Uterus (tissue), 4 donors: Measurements from ENCODE around the gene DIO3. TPM values are rescaled to one million over a fixed set of nuclear protein-coding genes. Genes with fewer than 3 reads are reported as not detected.
"Not testable (repeated sequence)": the region's sequence is repeated elsewhere in the genome, so short reads cannot be mapped to it uniquely, and the experiment has no call there.

Experiments used
- DNase-seq, 2 donors: peaks; one replicate each; pipeline ENCODE4 v3.0.0-alpha.2; 2019 to 2020
- H3K27ac ChIP-seq, 2 donors: fragments of 200-600 bp; sonication (generic); 1 replicate in 1 of 2; 2 replicates in 1 of 2; pipeline ENCODE4 v1.5.1; 2016 to 2018
- H3K27me3 ChIP-seq, 2 donors: fragments of 200-600 bp; sonication (generic); one replicate each; pipeline ENCODE4 v1.5.1; 2018 to 2019; ENCODE audit warnings: control low read depth in 1 of 2
- H3K36me3 ChIP-seq, 2 donors: fragments of 200-600 bp; sonication (generic); one replicate each; pipeline ENCODE4 v1.5.1; 2019; ENCODE audit warnings: control low read depth in 1 of 2
- H3K4me1 ChIP-seq, 2 donors: fragments of 200-600 bp; sonication (generic); one replicate each; pipeline ENCODE4 v1.5.1; 2018 to 2019; ENCODE audit warnings: control low read depth in 1 of 2
- H3K4me3 ChIP-seq, 2 donors: fragments of 200-600 bp; sonication (generic); 1 replicate in 1 of 2; 2 replicates in 1 of 2; pipeline ENCODE4 v1.5.1; 2018 to 2019; ENCODE audit warnings: mild to moderate bottlenecking in 1 of 2
- H3K9me3 ChIP-seq, 2 donors: fragments of 200-600 bp; sonication (generic); one replicate each; pipeline ENCODE4 v1.5.1; 2019; ENCODE audit warnings: control low read depth in 1 of 2
- CTCF ChIP-seq, 4 experiments: fragments of 200-600 bp in 2 of 4; fragments of 450-650 bp in 2 of 4; sonication (generic) in 2 of 4; IDR thresholded peaks; one replicate each; pipeline ENCODE4 v1.5.1; 2016 to 2019; ENCODE audit warnings: antibody characterized with exemption in 4 of 4, mild to moderate bottlenecking in 2 of 4, moderate library complexity in 1 of 4
- POLR2A ChIP-seq, 2 donors: fragments of 450-650 bp; IDR thresholded peaks; one replicate each; pipeline ENCODE4 v1.6.1; 2016; ENCODE audit warnings: antibody characterized with exemption in 2 of 2, mild to moderate bottlenecking in 1 of 2, moderate library complexity in 1 of 2
- intact Hi-C: fragments of 100-400 bp; cut with DNase I; formaldehyde crosslinking; loops from one replicate; pipeline ENCODE4 v1.15.1; 2023; ENCODE audit warnings: low total_unique reads
- total RNA-seq, 4 donors: library from RNA; depleted of rRNA in 3 of 4; stranded (reverse); fragments of >200 nt in 3 of 4; gene quantifications; one replicate each; pipeline versions ENCODE4 v1.1.0 to v1.2.4, GENCODE V29; 2014 to 2023
- donor health status: DM: yes; HTN: yes; CAD: no.

Gene DIO3
- total RNA-seq, 4 donors from 2014 or later, result 0.26 to 9.0 (median 5.5) TPM

DNA sequence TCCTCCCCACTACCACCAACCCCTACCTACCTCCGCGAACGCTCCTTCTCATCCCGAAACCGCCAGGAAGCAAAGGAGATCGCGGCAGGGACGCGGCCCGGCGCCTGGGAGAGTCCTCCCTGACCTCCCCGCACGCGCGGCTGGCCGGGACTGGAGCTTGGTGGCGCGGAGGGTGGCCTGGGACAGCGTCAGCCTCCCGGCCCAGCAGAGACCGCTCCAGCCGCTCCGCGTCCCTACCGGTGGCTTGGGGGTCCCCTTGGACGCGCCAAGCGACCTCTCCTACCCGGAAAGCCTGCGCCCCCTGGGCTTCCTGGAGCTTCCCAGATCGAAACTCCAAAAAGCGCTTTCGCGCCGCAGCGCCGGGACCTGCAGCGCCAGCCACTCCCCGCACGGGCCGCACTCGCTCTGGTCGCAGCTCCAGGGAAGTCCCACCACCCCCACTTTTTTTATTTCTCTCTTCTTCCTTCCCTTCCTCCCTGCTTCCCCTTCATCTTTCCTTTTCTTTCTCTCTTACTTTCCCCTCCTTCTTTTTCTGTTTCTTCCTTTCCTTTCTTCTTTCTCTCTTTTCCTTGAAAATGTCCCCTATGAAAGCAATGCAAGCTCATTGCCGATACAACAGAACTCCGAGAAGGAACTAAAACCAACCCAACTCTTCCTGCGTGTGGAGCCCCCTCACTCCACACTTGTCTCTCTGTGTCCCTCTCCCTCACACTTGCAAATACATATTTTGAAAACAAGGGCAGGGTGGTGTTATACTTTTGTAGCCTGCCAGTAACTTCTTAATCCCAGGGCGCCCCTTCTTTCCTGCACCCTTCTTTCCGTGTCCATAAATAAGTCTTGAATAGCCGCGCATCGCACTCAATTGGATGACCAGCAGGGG is 3.8 kb downstream of the DIO3 start:
- Histone ChIP-seq H3K27me3 (peaks cover 17 to 30% of the 10 kb centered on the region in 2 donors), H3K36me3 (no peaks in the 10 kb centered on the region), H3K4me1 (no peaks in the 10 kb centered on the region), H3K27ac (no peak overlapping the region), H3K9me3 (peaks cover 0 to 5% of the 10 kb centered on the region in 2 donors), H3K4me3 (peak overlapping the region in 1 of 2 donors; percentile 20)
- intact Hi-C loops, result no loop called here
- no peak for TF ChIP-seq CTCF (IDR thresholded peaks at IDR 0.05)
- TF ChIP-seq POLR2A (IDR thresholded peaks at IDR 0.05), result no peak
- no peak for DNase-seq

GRCh38 chr14:101567252-101567651 is 6.0 kb downstream of the DIO3 start:
- Histone ChIP-seq H3K4me3 (no peak overlapping the region), H3K9me3 (no peaks in the 10 kb centered on the region), H3K4me1 (no peaks in the 10 kb centered on the region), H3K27me3 (peaks cover 8 to 19% of the 10 kb centered on the region in 2 donors), H3K36me3 (no peaks in the 10 kb centered on the region), H3K27ac (no peak overlapping the region)
- TF ChIP-seq CTCF (IDR thresholded peaks at IDR 0.05), result no peak
- TF ChIP-seq POLR2A (IDR thresholded peaks at IDR 0.05), result no peak
- intact Hi-C loops, result no loop called here
- no peak for DNase-seq

DNA sequence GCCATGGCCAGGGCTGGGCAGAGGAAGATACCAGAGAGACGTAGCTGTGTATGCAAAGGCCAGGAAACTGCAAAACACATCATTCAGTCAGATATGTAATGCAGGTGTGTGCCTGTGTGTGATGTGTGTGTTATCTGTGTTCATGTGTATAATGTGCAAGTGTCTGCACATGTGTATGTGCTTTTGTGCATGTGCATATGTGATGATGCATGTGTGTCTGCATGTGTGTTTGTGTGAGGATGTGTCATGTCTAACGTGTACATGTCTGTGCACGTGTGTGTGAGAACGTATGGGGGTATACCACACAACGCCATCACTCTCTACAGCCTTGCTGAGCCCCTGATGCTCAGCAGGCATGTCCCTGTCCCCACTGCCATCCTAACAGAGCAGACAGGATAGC is 9.7 kb downstream of the DIO3 start:
- no peak for TF ChIP-seq CTCF (IDR thresholded peaks at IDR 0.05)
- no peak for TF ChIP-seq POLR2A (IDR thresholded peaks at IDR 0.05)
- no peaks in the 10 kb centered on the region for H3K9me3 ChIP-seq
- intact Hi-C loops, result no loop called here
- DNase-seq, result no peak
- H3K4me3 ChIP-seq, result no peak overlapping the region
- H3K27ac ChIP-seq, result no peak overlapping the region
- no peaks in the 10 kb centered on the region for H3K27me3 ChIP-seq
- no peaks in the 10 kb centered on the region for H3K4me1 ChIP-seq
- H3K36me3 ChIP-seq, result no peaks in the 10 kb centered on the region

GRCh38 chr14:101572526-101572925 is 11.2 kb downstream of the DIO3 start:
- H3K4me1 ChIP-seq, H3K27ac ChIP-seq, H3K9me3 ChIP-seq, H3K27me3 ChIP-seq, DNase-seq, intact Hi-C loops, H3K36me3 ChIP-seq, H3K4me3 ChIP-seq: not testable (repeated sequence)

DNA sequence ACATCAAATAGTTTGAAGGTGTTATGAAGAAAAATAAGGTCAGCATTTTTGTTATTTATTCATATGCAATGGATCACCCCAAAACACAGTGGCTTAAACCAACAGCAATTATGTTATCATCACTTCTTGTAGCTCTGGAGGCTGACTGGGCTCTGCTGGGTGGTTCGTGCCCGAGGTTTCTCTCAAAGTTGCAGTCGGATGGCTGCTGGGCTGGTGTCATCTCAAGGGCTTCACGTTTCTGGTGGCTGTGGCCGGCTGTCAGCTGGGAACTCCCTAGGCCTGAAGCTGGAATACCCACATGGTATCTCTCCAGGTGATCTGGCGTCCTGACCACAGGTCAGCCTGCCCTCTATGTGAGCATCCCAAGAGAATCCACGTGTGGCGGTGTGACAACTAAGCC is 12.0 kb downstream of the DIO3 start:
- TF ChIP-seq CTCF (IDR thresholded peaks at IDR 0.05), result no peak
- no peak for TF ChIP-seq POLR2A (IDR thresholded peaks at IDR 0.05)
- intact Hi-C loops, result no loop called here
- H3K4me1 ChIP-seq, result no peaks in the 10 kb centered on the region
- no peak for DNase-seq
- H3K36me3 ChIP-seq, result no peaks in the 10 kb centered on the region
- H3K9me3 ChIP-seq, result no peaks in the 10 kb centered on the region
- no peaks in the 10 kb centered on the region for H3K27me3 ChIP-seq
- no peak overlapping the region for H3K27ac ChIP-seq
- H3K4me3 ChIP-seq, result no peak overlapping the region
